Measurements from ENCODE around the gene PINK1.

PINK1 gene

GRCh38 chr1:20611652-20612051, 21.6 kb upstream of the PINK1 start:
- DNase-seq (ENCODE audit: low spot score): no peak

GRCh38 chr1:20612221-20612746, 21.0 kb upstream of the PINK1 start:
- DNase-seq (ENCODE audit: low spot score): no peak

GRCh38 chr1:20614131-20614579, 19.1 kb upstream of the PINK1 start:
- DNase-seq (ENCODE audit: low spot score): no peak

GRCh38 chr1:20615946-20616846, 17.1 kb upstream of the PINK1 start:
- DNase-seq (ENCODE audit: low spot score): no peak

GRCh38 chr1:20616847-20617487, 16.3 kb upstream of the PINK1 start:
- no peak for DNase-seq (ENCODE audit: low spot score)

- DNase-seq (ENCODE audit: low spot score): no peak
Measured at GRCh38 chr1:20618550-20618949, 14.7 kb upstream of the PINK1 start.

- DNase-seq (ENCODE audit: low spot score): no peak
Measured at GRCh38 chr1:20619999-20620398, 13.3 kb upstream of the PINK1 start.

- no peak for DNase-seq (ENCODE audit: low spot score)
Measured at GRCh38 chr1:20621012-20621411, 12.2 kb upstream of the PINK1 start.

GRCh38 chr1:20624709-20625108, 8.5 kb upstream of the PINK1 start:
- no peak for DNase-seq (ENCODE audit: low spot score)

- DNase-seq (ENCODE audit: low spot score): no peak
Measured at GRCh38 chr1:20625176-20626097, 7.8 kb upstream of the PINK1 start.

- no peak for DNase-seq (ENCODE audit: low spot score)
Measured at GRCh38 chr1:20626098-20626427, 7.2 kb upstream of the PINK1 start.

- DNase-seq (ENCODE audit: low spot score): no peak
Measured at GRCh38 chr1:20626524-20626923, 6.7 kb upstream of the PINK1 start.

- no peak for DNase-seq (ENCODE audit: low spot score)
Measured at GRCh38 chr1:20630729-20631128, 2.5 kb upstream of the PINK1 start.

GRCh38 chr1:20632386-20632785, 872 bp upstream of the PINK1 start:
- DNase-seq (ENCODE audit: low spot score): no peak

GRCh38 chr1:20634065-20634593, 871 bp downstream of the PINK1 start:
- DNase-seq (ENCODE audit: low spot score): no peak

- DNase-seq (ENCODE audit: low spot score): peak; percentile 29
Measured at GRCh38 chr1:20634594-20635084, 1.4 kb downstream of the PINK1 start.

- no peak for DNase-seq (ENCODE audit: low spot score)
Measured at GRCh38 chr1:20636785-20637347, 3.6 kb downstream of the PINK1 start.

- DNase-seq (ENCODE audit: low spot score): peak; percentile 73
Measured at GRCh38 chr1:20640183-20640597, 6.9 kb downstream of the PINK1 start.

- DNase-seq (ENCODE audit: low spot score): no peak
Measured at GRCh38 chr1:20641975-20642374, 8.7 kb downstream of the PINK1 start.

GRCh38 chr1:20643080-20643479, 9.8 kb downstream of the PINK1 start:
- no peak for DNase-seq (ENCODE audit: low spot score)

GRCh38 chr1:20644416-20644815, 11.2 kb downstream of the PINK1 start:
- no peak for DNase-seq (ENCODE audit: low spot score)

All from hematopoietic multipotent progenitor cell treated with erythropoietin and hydrocortisone succinate and interleukin-3 and kit ligand, for 15 days (in vitro differentiated cells).